Right atrium auricular region (tissue), 2 donors: ENCODE measurements around the gene PTK7. TPM values are rescaled to one million over a fixed set of nuclear protein-coding genes. Genes with fewer than 3 reads are reported as not detected.
A peak's percentile ranks its signal among the peaks of the same experiment; 100 is the strongest.

Experiments used
- DNase-seq: peaks from one replicate; pipeline ENCODE4 v3.0.0-alpha.2; 2019; ENCODE audit warnings: low spot score
- H3K27ac ChIP-seq, 2 donors: fragments of 200-600 bp; sonication (generic); 1 replicate in 1 of 2; 2 replicates in 1 of 2; pipeline ENCODE4 v1.5.1; 2016 to 2019
- H3K27me3 ChIP-seq, 2 donors: fragments of 200-600 bp; sonication (generic); one replicate each; pipeline versions ENCODE4 v1.5.1 to v1.6.0; 2017 to 2019
- H3K36me3 ChIP-seq: fragments of 200-600 bp; sonication (generic); one replicate; pipeline ENCODE4 v1.5.1; 2016
- H3K4me1 ChIP-seq, 2 donors: fragments of 200-600 bp; sonication (generic); one replicate each; pipeline versions ENCODE4 v1.5.1 to v1.6.0; 2017 to 2019
- H3K4me3 ChIP-seq, 2 donors: fragments of 200-600 bp; sonication (generic); 1 replicate in 1 of 2; 2 replicates in 1 of 2; pipeline ENCODE4 v1.5.1; 2017 to 2019; ENCODE audit warnings: mild to moderate bottlenecking in 1 of 2, moderate library complexity in 1 of 2
- H3K9me3 ChIP-seq, 2 donors: fragments of 200-600 bp; sonication (generic); one replicate each; pipeline ENCODE4 v1.5.1; 2019
- CTCF ChIP-seq, 2 donors: fragments of 200-600 bp; sonication (generic); IDR thresholded peaks; one replicate each; pipeline ENCODE4 v1.5.1; 2019; ENCODE audit warnings: antibody characterized with exemption in 2 of 2
- total RNA-seq, 2 donors: library from RNA; depleted of rRNA; stranded (reverse); fragments of >200 nt; gene quantifications; one replicate each; pipeline ENCODE4 v1.1.0, GENCODE V29; 2016

Gene PTK7
- total RNA-seq, 2 donors from 2014 or later, result 4.5 to 12.7 TPM

DNA sequence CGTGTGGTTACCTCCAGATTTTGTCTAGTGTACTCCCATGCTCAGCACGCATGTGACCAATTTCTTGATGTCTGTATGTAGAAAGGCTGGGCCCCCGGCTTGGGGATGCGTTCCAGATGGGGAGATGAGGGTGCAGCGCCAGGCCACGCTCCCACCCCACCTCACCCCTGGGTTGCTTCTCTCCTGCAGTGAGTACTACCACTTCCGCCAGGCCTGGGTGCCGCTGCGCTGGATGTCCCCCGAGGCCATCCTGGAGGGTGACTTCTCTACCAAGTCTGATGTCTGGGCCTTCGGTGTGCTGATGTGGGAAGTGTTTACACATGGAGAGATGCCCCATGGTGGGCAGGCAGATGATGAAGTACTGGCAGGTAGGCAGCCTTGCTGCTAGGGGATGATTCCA is 83.5 kb downstream of the PTK7 start:
- Histone ChIP-seq H3K27me3 (no peaks in the 10 kb centered on the region), H3K4me3 (no peak overlapping the region), H3K27ac (no peak overlapping the region), H3K4me1 (no peaks in the 10 kb centered on the region), H3K36me3 (no peaks in the 10 kb centered on the region), H3K9me3 (no peaks in the 10 kb centered on the region)
- TF ChIP-seq CTCF (IDR thresholded peaks at IDR 0.05), result no peak
- no peak for DNase-seq

- Histone ChIP-seq H3K36me3 (no peaks in the 10 kb centered on the region), H3K27ac (no peak overlapping the region), H3K4me3 (no peak overlapping the region), H3K27me3 (no peaks in the 10 kb centered on the region), H3K9me3 (no peaks in the 10 kb centered on the region), H3K4me1 (no peaks in the 10 kb centered on the region)
- no peak for DNase-seq
- TF ChIP-seq CTCF (IDR thresholded peaks at IDR 0.05), result no peak
Measured at GRCh38 chr6:43163899-43164298, 87.8 kb downstream of the PTK7 start.

DNA sequence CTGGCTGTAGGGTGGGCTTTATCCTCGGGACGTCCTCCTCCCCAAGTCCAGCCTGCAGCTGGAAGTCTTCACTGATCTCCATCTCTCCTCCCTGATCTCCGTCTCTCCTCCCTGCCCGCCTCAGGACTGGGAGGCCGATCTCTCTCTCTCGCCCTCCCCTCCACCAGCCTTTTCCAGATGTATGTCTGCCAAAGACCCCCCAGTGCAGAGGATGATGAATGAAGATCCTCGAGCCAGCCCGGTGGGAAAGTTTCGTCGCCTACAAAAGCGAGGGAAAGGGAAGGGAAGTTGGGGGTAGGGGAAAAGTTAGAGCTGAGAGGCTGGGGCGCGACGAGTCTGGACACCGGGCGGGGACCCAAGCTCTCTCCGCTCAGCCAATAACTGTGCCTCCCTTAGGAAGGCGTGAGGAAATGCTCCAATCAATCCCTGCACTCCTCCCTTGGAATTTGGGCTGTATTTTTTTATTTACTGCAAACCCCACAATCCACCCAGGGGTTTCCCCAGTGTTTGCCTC is 94.4 kb downstream of the PTK7 start:
- peak; percentile 89 for DNase-seq
- Histone ChIP-seq H3K9me3 (no peaks in the 10 kb centered on the region), H3K4me3 (peak overlapping the region; percentile 84 to 98), H3K27ac (peak overlapping the region; percentile 94 to 100), H3K4me1 (peaks cover 0 to 29% of the 10 kb centered on the region in 2 donors), H3K36me3 (peaks cover 6% of the 10 kb centered on the region), H3K27me3 (no peaks in the 10 kb centered on the region)
- TF ChIP-seq CTCF (IDR thresholded peaks at IDR 0.05), result no peak

GRCh38 chr6:43170931-43171706 is 95.0 kb downstream of the PTK7 start, which contains the start of gene SRF:
Gene SRF (plus strand): TSS chr6:43171269. CDS start chr6:43171657, 388 bp downstream.
- Histone ChIP-seq H3K36me3 (peaks cover 13% of the 10 kb centered on the region), H3K4me3 (peak within 1 kb of the TSS; percentile 84 to 98), H3K4me1 (peaks cover 0 to 35% of the 10 kb centered on the region in 2 donors), H3K27ac (peak within 1 kb of the TSS; percentile 94 to 100), H3K9me3 (no peaks in the 10 kb centered on the region), H3K27me3 (no peaks in the 10 kb centered on the region)
- peak; percentile 77 to 82 for TF ChIP-seq CTCF (IDR thresholded peaks at IDR 0.05)
- peak; percentile 100 for DNase-seq

GRCh38 chr6:43171707-43172103 is 95.6 kb downstream of the PTK7 start:
- peak overlapping the region; percentile 84 to 98 for H3K4me3 ChIP-seq
- H3K27ac ChIP-seq, result peak overlapping the region; percentile 94 to 100
- peaks cover 18% of the 10 kb centered on the region for H3K36me3 ChIP-seq
- no peak for TF ChIP-seq CTCF (IDR thresholded peaks at IDR 0.05)
- no peaks in the 10 kb centered on the region for H3K27me3 ChIP-seq
- H3K9me3 ChIP-seq, result no peaks in the 10 kb centered on the region
- peaks cover 0 to 38% of the 10 kb centered on the region in 2 donors for H3K4me1 ChIP-seq
- DNase-seq, result no peak
